Endodermal cell (in vitro differentiated cells): ENCODE results near the gene PCYOX1L. TPM values are rescaled to one million over a fixed set of nuclear protein-coding genes. Genes with fewer than 3 reads are reported as not detected.

ENCODE experiments used
- DNase-seq: peaks from one replicate; pipeline ENCODE4 v3.0.0-alpha.2; 2017
- H3K27ac ChIP-seq: 2 replicates; pipeline ENCODE4 v1.5.1; 2013; ENCODE audit warnings: mild to moderate bottlenecking, low read depth, low read length, moderate library complexity
- H3K27me3 ChIP-seq: 2 replicates; pipeline ENCODE4 v1.6.1; 2013; ENCODE audit warnings: mild to moderate bottlenecking, low read length, moderate library complexity; ENCODE audit not compliant: insufficient read depth, control insufficient read depth, poor library complexity, severe bottlenecking
- H3K36me3 ChIP-seq: 2 replicates; pipeline ENCODE4 v1.7.0; 2013; ENCODE audit warnings: mild to moderate bottlenecking, low read length, moderate library complexity; ENCODE audit not compliant: control insufficient read depth, insufficient read depth
- H3K4me1 ChIP-seq: one replicate; pipeline ENCODE4 v1.7.0; 2013; ENCODE audit warnings: low read length; ENCODE audit not compliant: control insufficient read depth, insufficient read depth
- H3K4me3 ChIP-seq: 2 replicates; pipeline ENCODE4 v1.5.1; 2013; ENCODE audit warnings: mild to moderate bottlenecking, low read length, moderate library complexity
- H3K9ac ChIP-seq: 2 replicates; pipeline ENCODE4 v1.6.1; 2013; ENCODE audit warnings: mild to moderate bottlenecking, low read length, moderate library complexity; ENCODE audit not compliant: poor library complexity, severe bottlenecking; ENCODE audit errors: extremely low read depth
- H3K9me3 ChIP-seq: 2 replicates; pipeline ENCODE4 v1.6.1; 2013; ENCODE audit warnings: mild to moderate bottlenecking, low read length, moderate library complexity; ENCODE audit not compliant: control insufficient read depth
- H3K27ac Mint-ChIP-seq: 2 replicates; pipeline ENCODE4 v1.8.0; 2020; ENCODE audit warnings: mixed read lengths
- H3K27me3 Mint-ChIP-seq: 2 replicates; pipeline ENCODE4 v1.8.0; 2021; ENCODE audit warnings: mild to moderate bottlenecking, mixed read lengths; ENCODE audit not compliant: insufficient read depth
- H3K36me3 Mint-ChIP-seq: 2 replicates; pipeline ENCODE4 v1.8.0; 2020; ENCODE audit warnings: low read depth, mixed read lengths
- H3K4me1 Mint-ChIP-seq: 2 replicates; pipeline ENCODE4 v1.8.0; 2020; ENCODE audit warnings: mixed read lengths
- H3K4me3 Mint-ChIP-seq: 2 replicates; pipeline ENCODE4 v1.8.0; 2020; ENCODE audit warnings: mild to moderate bottlenecking, moderate library complexity, mixed read lengths
- H3K9me3 Mint-ChIP-seq: 2 replicates; pipeline ENCODE4 v1.8.0; 2020; ENCODE audit warnings: mild to moderate bottlenecking, mixed read lengths
- CTCF ChIP-seq: fragments of 200-600 bp; sonication (generic); conservative IDR thresholded peaks from 2 replicates; pipeline ENCODE4 v1.5.0; 2021; ENCODE audit warnings: antibody characterized with exemption, mild to moderate bottlenecking
- WGBS, 2 experiments: methylation state at CpG; one replicate each; pipeline versions ENCODE4 v1.1.5 to v1.1.7; 2013; ENCODE audit warnings: missing lambda C conversion rate in 2 of 2, mixed read lengths in 1 of 2; ENCODE audit not compliant: insufficient coverage in 1 of 2, insufficient read length in 1 of 2; 5-methylcytosine and 5-hydroxymethylcytosine counted together
- total RNA-seq, 2 donors: library from RNA; stranded (reverse); fragmentation: NEBNext Ultra II Directional in 1 of 2; extraction: Animal tissue kit (Norgen Biotek cat#: 25700) in 1 of 2; gene quantifications; 2 replicates in 1 of 2; 3 replicates in 1 of 2; pipeline ENCODE4 v1.2.1, GENCODE V29; 2021

The PCYOX1L gene
- total RNA-seq, 2 donors from 2014 or later, result 11.1 to 11.7 TPM

GRCh38 chr5:149340920-149341319, 16.9 kb upstream of the PCYOX1L start:
- Histone ChIP-seq H3K9me3 (no peaks in the 10 kb centered on the region), H3K27me3 (peaks cover 13% of the 10 kb centered on the region), H3K4me1 (no peaks in the 10 kb centered on the region), H3K4me3 (no peak overlapping the region), H3K27ac (no peak overlapping the region), H3K36me3 (no peaks in the 10 kb centered on the region), H3K9ac (no peak overlapping the region)
- Mint-ChIP-seq H3K4me3 (no peak overlapping the region), H3K27ac (no peak overlapping the region), H3K4me1 (peaks cover 1% of the 10 kb centered on the region), H3K36me3 (no peaks in the 10 kb centered on the region), H3K27me3 (peaks cover 32% of the 10 kb centered on the region), H3K9me3 (no peaks in the 10 kb centered on the region)
- TF ChIP-seq CTCF, result no peak
- 85% methylated on average over 1 of the region's 1 CpG; no CpG with 5 or more reads in 1 of the 2 experiments for WGBS, 2 experiments
- DNase-seq, result no peak

GRCh38 chr5:149341876-149342275, 16.0 kb upstream of the PCYOX1L start:
- no peak overlapping the region for H3K4me3 Mint-ChIP-seq
- no peaks in the 10 kb centered on the region for H3K9me3 Mint-ChIP-seq
- H3K27me3 Mint-ChIP-seq, result peaks cover 27% of the 10 kb centered on the region
- no peak overlapping the region for H3K9ac ChIP-seq
- H3K27ac Mint-ChIP-seq, result no peak overlapping the region
- no peaks in the 10 kb centered on the region for H3K36me3 ChIP-seq
- H3K4me1 ChIP-seq, result no peaks in the 10 kb centered on the region
- H3K4me1 Mint-ChIP-seq, result peaks cover 4% of the 10 kb centered on the region
- DNase-seq, result no peak
- no peaks in the 10 kb centered on the region for H3K9me3 ChIP-seq
- peaks cover under 1% of the 10 kb centered on the region for H3K36me3 Mint-ChIP-seq
- H3K27ac ChIP-seq, result no peak overlapping the region
- peaks cover 13% of the 10 kb centered on the region for H3K27me3 ChIP-seq
- H3K4me3 ChIP-seq, result no peak overlapping the region
- no peak for TF ChIP-seq CTCF

- Histone ChIP-seq H3K36me3 (peaks cover 21% of the 10 kb centered on the region), H3K4me1 (no peaks in the 10 kb centered on the region), H3K9ac (no peak overlapping the region), H3K9me3 (no peaks in the 10 kb centered on the region), H3K4me3 (peak overlapping the region; percentile 97), H3K27ac (no peak overlapping the region), H3K27me3 (peaks cover 13% of the 10 kb centered on the region)
- Mint-ChIP-seq H3K4me3 (peak overlapping the region; percentile 76), H3K27ac (no peak overlapping the region), H3K27me3 (peaks cover 24% of the 10 kb centered on the region), H3K36me3 (peaks cover 18% of the 10 kb centered on the region), H3K4me1 (peaks cover 8% of the 10 kb centered on the region), H3K9me3 (no peaks in the 10 kb centered on the region)
- no peak for TF ChIP-seq CTCF
- DNase-seq, result no peak
- WGBS, 2 experiments, result 97 to 100% methylated on average over 2 of the region's 2 CpGs
Observed at GRCh38 chr5:149344151-149344550, 13.7 kb upstream of the PCYOX1L start.
